Nephron (organoid): Measurements from ENCODE around the gene HSF5.

Experiments
- H3K27ac Mint-ChIP-seq, 3 experiments: 2 replicates each; pipeline ENCODE4 v1.8.0; 2020; ENCODE audit warnings: mixed read lengths in 3 of 3, mild to moderate bottlenecking in 2 of 3, moderate library complexity in 1 of 3
- H3K27me3 Mint-ChIP-seq: 2 replicates; pipeline ENCODE4 v1.8.0; 2021; ENCODE audit warnings: low read depth, mild to moderate bottlenecking, moderate library complexity, mixed read lengths
- H3K36me3 Mint-ChIP-seq: 2 replicates; pipeline ENCODE4 v1.8.0; 2020; ENCODE audit warnings: low read depth, mixed read lengths
- H3K4me1 Mint-ChIP-seq: 2 replicates; pipeline ENCODE4 v1.8.0; 2020; ENCODE audit warnings: mixed read lengths
- H3K4me3 Mint-ChIP-seq, 3 experiments: 2 replicates each; pipeline ENCODE4 v1.8.0; 2020; ENCODE audit warnings: mild to moderate bottlenecking in 3 of 3, mixed read lengths in 3 of 3, moderate library complexity in 2 of 3
- H3K9me3 Mint-ChIP-seq: 2 replicates; pipeline ENCODE4 v1.8.0; 2020; ENCODE audit warnings: mixed read lengths
- CTCF ChIP-seq, 3 experiments: fragments of 200-600 bp; sonication (generic); IDR thresholded peaks; one replicate each; pipeline ENCODE4 v1.5.0; 2021; ENCODE audit warnings: antibody characterized with exemption in 3 of 3; ENCODE audit not compliant: unreplicated experiment in 3 of 3

The HSF5 gene

GRCh38 chr17:58380207-58381123, 107.7 kb downstream of the HSF5 start:
- no peaks in the 10 kb centered on the region for H3K36me3 Mint-ChIP-seq
- H3K9me3 Mint-ChIP-seq, result no peaks in the 10 kb centered on the region
- H3K27ac Mint-ChIP-seq, result peak overlapping the region; percentile 82 to 88 (median 86)
- H3K4me3 Mint-ChIP-seq, result no peak overlapping the region
- H3K4me1 Mint-ChIP-seq, result peaks cover 43% of the 10 kb centered on the region
- peaks cover 4% of the 10 kb centered on the region for H3K27me3 Mint-ChIP-seq
- no peak for TF ChIP-seq CTCF (IDR thresholded peaks at IDR 0.05; ENCODE audit: unreplicated experiment in 3 of 3)

GRCh38 chr17:58379511-58379824, 108.7 kb downstream of the HSF5 start:
- TF ChIP-seq CTCF (IDR thresholded peaks at IDR 0.05; ENCODE audit: unreplicated experiment in 3 of 3), result no peak
- Mint-ChIP-seq H3K4me1 (peaks cover 33% of the 10 kb centered on the region), H3K27ac (peak overlapping the region; percentile 17 to 61 (median 36)), H3K27me3 (peaks cover 7% of the 10 kb centered on the region), H3K4me3 (no peak overlapping the region), H3K36me3 (no peaks in the 10 kb centered on the region), H3K9me3 (no peaks in the 10 kb centered on the region)

- no peak for TF ChIP-seq CTCF (IDR thresholded peaks at IDR 0.05; ENCODE audit: unreplicated experiment in 3 of 3)
- H3K4me3 Mint-ChIP-seq, result no peak overlapping the region
- H3K27ac Mint-ChIP-seq, result peak overlapping the region; percentile 17 to 61 (median 36)
These were observed 109.3 kb downstream of the HSF5 start for GRCh38 chr17:58378733-58379510.

GRCh38 chr17:58377661-58378060, 110.5 kb downstream of the HSF5 start:
- H3K9me3 Mint-ChIP-seq, result no peaks in the 10 kb centered on the region
- H3K27me3 Mint-ChIP-seq, result peaks cover 9% of the 10 kb centered on the region
- H3K27ac Mint-ChIP-seq, result peak overlapping the region in 1 of 3 experiments; percentile 70
- no peaks in the 10 kb centered on the region for H3K36me3 Mint-ChIP-seq
- H3K4me3 Mint-ChIP-seq, result no peak overlapping the region
- TF ChIP-seq CTCF (IDR thresholded peaks at IDR 0.05; ENCODE audit: unreplicated experiment in 3 of 3), result no peak
- H3K4me1 Mint-ChIP-seq, result peaks cover 20% of the 10 kb centered on the region

More at GRCh38 chr17:58378733-58379510, 109.3 kb downstream of the HSF5 start:
- Mint-ChIP-seq H3K4me1 (peaks cover 27% of the 10 kb centered on the region), H3K9me3 (no peaks in the 10 kb centered on the region), H3K27me3 (peaks cover 9% of the 10 kb centered on the region), H3K36me3 (no peaks in the 10 kb centered on the region)

GRCh38 chr17:58377093-58377601, 111.1 kb downstream of the HSF5 start:
- H3K27me3 Mint-ChIP-seq, result peaks cover 9% of the 10 kb centered on the region
- H3K4me1 Mint-ChIP-seq, result peaks cover 15% of the 10 kb centered on the region
- H3K36me3 Mint-ChIP-seq, result no peaks in the 10 kb centered on the region
- no peak for TF ChIP-seq CTCF (IDR thresholded peaks at IDR 0.05; ENCODE audit: unreplicated experiment in 3 of 3)
- no peaks in the 10 kb centered on the region for H3K9me3 Mint-ChIP-seq
- H3K27ac Mint-ChIP-seq, result peak overlapping the region in 1 of 3 experiments; percentile 70
- H3K4me3 Mint-ChIP-seq, result no peak overlapping the region
